CD1c-positive myeloid dendritic cell (primary cell): Measurements from ENCODE around the gene WDR37.

ENCODE experiments used
- DNase-seq: peaks from one replicate; pipeline ENCODE4 v3.0.0-alpha.2; 2016; ENCODE audit errors: extremely low spot score

Gene WDR37

GRCh38 chr10:1074052-1074747, 18.0 kb downstream of the WDR37 start:
- no peak for DNase-seq

GRCh38 chr10:1074748-1075308, 18.6 kb downstream of the WDR37 start:
- peak; percentile 15 for DNase-seq

GRCh38 chr10:1078668-1079067, 22.5 kb downstream of the WDR37 start:
- no peak for DNase-seq

GRCh38 chr10:1083581-1083980, 27.4 kb downstream of the WDR37 start:
- no peak for DNase-seq

- DNase-seq, result no peak
Measured at GRCh38 chr10:1084011-1084950, 28.1 kb downstream of the WDR37 start.

GRCh38 chr10:1085258-1085657, 29.1 kb downstream of the WDR37 start:
- no peak for DNase-seq

GRCh38 chr10:1086787-1087186, 30.6 kb downstream of the WDR37 start:
- no peak for DNase-seq

- DNase-seq, result no peak
Measured at GRCh38 chr10:1089017-1089689, 33.0 kb downstream of the WDR37 start.

- no peak for DNase-seq
Measured at GRCh38 chr10:1090696-1091095, 34.5 kb downstream of the WDR37 start.

GRCh38 chr10:1093696-1094095, 37.5 kb downstream of the WDR37 start:
- no peak for DNase-seq

GRCh38 chr10:1094112-1095057, 38.2 kb downstream of the WDR37 start:
- DNase-seq, result no peak

GRCh38 chr10:1095498-1095897, 39.3 kb downstream of the WDR37 start:
- DNase-seq, result no peak

GRCh38 chr10:1096287-1096889, 40.2 kb downstream of the WDR37 start:
- DNase-seq, result no peak

- no peak for DNase-seq
Measured at GRCh38 chr10:1097436-1097835, 41.3 kb downstream of the WDR37 start.

GRCh38 chr10:1100143-1100542, 44.0 kb downstream of the WDR37 start:
- DNase-seq, result no peak

- DNase-seq, result no peak
Measured at GRCh38 chr10:1100691-1101368, 44.6 kb downstream of the WDR37 start.

GRCh38 chr10:1101946-1102345, 45.8 kb downstream of the WDR37 start:
- DNase-seq, result no peak

- DNase-seq, result no peak
Measured at GRCh38 chr10:1102416-1102815, 46.2 kb downstream of the WDR37 start.

GRCh38 chr10:1102831-1103230, 46.6 kb downstream of the WDR37 start:
- no peak for DNase-seq

- no peak for DNase-seq
Measured at GRCh38 chr10:1103551-1103950, 47.4 kb downstream of the WDR37 start.
